ENCODE results near the gene SURF4. TPM values are rescaled to one million over a fixed set of nuclear protein-coding genes. Genes with fewer than 3 reads are reported as not detected.

The SURF4 gene
- total and polyA plus RNA-seq, 2 donors (not counting 3 experiments of a cell fraction or from before 2014, with no cell fraction given): 216 to 358 TPM

DNA sequence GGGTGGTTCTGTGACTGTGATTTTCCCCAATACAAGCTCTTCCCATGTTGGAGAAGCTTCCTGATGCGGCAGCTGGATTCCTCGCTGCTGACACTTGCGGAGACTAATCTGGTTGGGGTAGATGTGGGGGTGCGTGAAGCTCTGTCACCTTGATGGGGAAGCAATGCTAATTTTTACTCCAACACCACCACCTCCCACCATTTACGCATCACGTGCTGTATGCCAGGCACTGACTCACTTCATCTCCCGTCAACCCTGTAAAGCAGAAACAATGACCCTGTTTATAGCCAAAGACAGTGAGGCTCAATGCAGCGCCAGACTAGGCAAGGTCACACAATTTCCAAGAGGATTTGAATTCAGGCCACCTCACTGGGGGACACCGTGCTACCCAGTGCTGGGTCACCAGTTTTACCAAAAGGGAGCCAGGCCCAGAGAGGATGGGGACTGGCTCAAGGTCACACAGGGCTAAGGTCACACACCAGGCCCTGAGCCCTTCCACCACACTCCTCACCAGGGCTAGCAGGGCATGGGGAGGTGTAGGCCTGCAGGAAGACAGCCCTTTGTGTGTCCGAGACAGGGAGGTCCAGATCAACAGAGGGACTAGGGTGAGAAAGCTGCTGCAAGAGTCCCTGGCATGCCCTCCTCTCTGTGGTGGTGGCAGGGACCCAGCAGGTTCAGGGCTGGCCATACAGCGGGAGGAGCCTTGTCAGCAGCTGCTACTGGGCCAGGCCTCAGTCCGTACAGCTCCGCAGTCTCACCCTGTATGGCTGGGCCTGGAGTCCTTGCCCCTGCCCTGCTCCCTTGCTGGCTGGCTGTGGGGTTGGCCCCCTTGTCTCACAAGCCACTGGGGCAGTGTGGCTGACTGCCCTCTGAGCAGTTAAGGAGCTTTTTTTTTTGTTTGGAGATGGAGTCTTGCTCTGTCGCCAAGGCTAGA lies 3.6 kb upstream of the SURF4 start:
- H2AFZ ChIP-seq (ENCODE audit: low read depth, low read length): no peak overlapping the region
- POLR2A ChIA-PET: no interaction called here
- H3K79me2 ChIP-seq (ENCODE audit: control insufficient read depth, insufficient read depth, low read length): peaks cover 14% of the 10 kb centered on the region
- dilution Hi-C loops (cut with MboI; ENCODE audit: extremely low pct_ligation_motif_present, low sequenced_read_pairs) (no loop called here), intact Hi-C loops (cut with micrococcal nuclease) (no loop called here)
- no peak overlapping the region for H3K9ac ChIP-seq (replicated peaks; ENCODE audit: extremely low read depth, insufficient read depth, low read length)
- no TSS peak for BruUV-seq (replicated peaks)
- no peaks in the 10 kb centered on the region for H3K27me3 ChIP-seq (ENCODE audit: control insufficient read depth in 2 of 2, insufficient read depth in 2 of 2, low read length in 2 of 2)
- TF ChIP-seq EZH2 (IDR thresholded peaks at IDR 0.05; ENCODE audit: borderline replicate concordance, low read depth, low read length, severe bottlenecking): no peak
- H3K9me3 ChIP-seq (replicated peaks; ENCODE audit: control insufficient read depth, insufficient read depth, low read length): no peaks in the 10 kb centered on the region
- no peak for DNase-seq (ENCODE audit: low read depth, low spot score)
- H3K27ac ChIP-seq (ENCODE audit: insufficient read depth, low read depth, low read length): no peak overlapping the region
- H3K4me3 ChIP-seq (replicated peaks in 1 of 3; ENCODE audit: insufficient read depth in 1 of 3, low read depth in 1 of 3, low read length in 3 of 3): no peak overlapping the region
- H4K20me1 ChIP-seq (replicated peaks; ENCODE audit: control insufficient read depth, extremely low read depth, insufficient read depth, low read length): no peaks in the 10 kb centered on the region
- peaks cover 6% of the 10 kb centered on the region for H3K4me1 ChIP-seq (ENCODE audit: control insufficient read depth, extremely low read depth, insufficient read depth, low read length)
- CTCF ChIA-PET: interaction anchor here (1.0 to 3.2 kb wide), 3 partner anchors 50 to 107 kb away, joined by 3 to 10 read pairs (median 3); partner anchors contain the start of gene SLC2A6
- no peaks in the 10 kb centered on the region for H3K9me1 ChIP-seq (replicated peaks; ENCODE audit: control insufficient read depth, extremely low read depth, insufficient read depth, low read length)
- H3K36me3 ChIP-seq (ENCODE audit: control insufficient read depth in 2 of 2, extremely low read depth in 1 of 2, insufficient read depth in 2 of 2, low read length in 2 of 2): no peaks in the 10 kb centered on the region
- no peak for FAIRE-seq
- no peak overlapping the region for H3K4me2 ChIP-seq (ENCODE audit: insufficient read depth, low read length)

DNA sequence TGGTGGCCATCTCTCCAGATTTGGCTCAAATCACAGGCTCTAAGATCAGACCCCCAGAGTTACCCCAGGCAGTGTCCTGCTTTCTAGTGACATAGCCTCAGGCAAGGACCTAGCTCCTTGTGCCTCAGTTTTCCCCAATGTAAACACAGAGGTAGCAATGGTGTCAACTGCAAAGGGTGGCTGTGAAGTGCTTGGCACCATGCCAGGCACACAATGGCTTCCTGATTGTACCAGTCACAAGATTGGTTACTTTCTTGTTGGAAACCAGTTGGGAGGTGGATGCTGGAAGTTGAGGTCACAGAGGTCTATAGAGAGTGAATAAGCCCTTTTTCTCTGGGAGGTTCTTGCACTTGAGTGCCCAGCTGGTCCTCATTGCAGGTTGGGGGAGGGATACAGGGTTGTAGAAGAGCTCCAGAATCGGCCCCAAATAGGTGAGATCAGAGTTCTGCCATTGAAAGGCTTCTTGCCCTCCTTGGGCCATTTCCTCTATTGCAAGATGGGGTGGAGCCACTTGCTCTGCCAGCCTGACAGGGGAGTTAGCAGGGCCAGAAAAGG lies 2.6 kb upstream of the SURF4 start:
- Histone ChIP-seq H3K4me1 (ENCODE audit: control insufficient read depth, extremely low read depth, insufficient read depth, low read length) (peaks cover 10% of the 10 kb centered on the region), H3K9ac (replicated peaks; ENCODE audit: extremely low read depth, insufficient read depth, low read length) (no peak overlapping the region), H2AFZ (ENCODE audit: low read depth, low read length) (no peak overlapping the region), H3K27ac (ENCODE audit: insufficient read depth, low read depth, low read length) (no peak overlapping the region), H3K36me3 (ENCODE audit: control insufficient read depth in 2 of 2, extremely low read depth in 1 of 2, insufficient read depth in 2 of 2, low read length in 2 of 2) (no peaks in the 10 kb centered on the region), H4K20me1 (replicated peaks; ENCODE audit: control insufficient read depth, extremely low read depth, insufficient read depth, low read length) (peaks cover 2% of the 10 kb centered on the region), H3K4me2 (ENCODE audit: insufficient read depth, low read length) (no peak overlapping the region), H3K27me3 (ENCODE audit: control insufficient read depth in 2 of 2, insufficient read depth in 2 of 2, low read length in 2 of 2) (no peaks in the 10 kb centered on the region), H3K4me3 (replicated peaks in 1 of 3; ENCODE audit: insufficient read depth in 1 of 3, low read depth in 1 of 3, low read length in 3 of 3) (no peak overlapping the region), H3K9me1 (replicated peaks; ENCODE audit: control insufficient read depth, extremely low read depth, insufficient read depth, low read length) (no peaks in the 10 kb centered on the region), H3K9me3 (replicated peaks; ENCODE audit: control insufficient read depth, insufficient read depth, low read length) (no peaks in the 10 kb centered on the region), H3K79me2 (ENCODE audit: control insufficient read depth, insufficient read depth, low read length) (peaks cover 23% of the 10 kb centered on the region)
- DNase-seq (ENCODE audit: low read depth, low spot score) (no peak), FAIRE-seq (no peak)
- dilution Hi-C loops (cut with MboI; ENCODE audit: extremely low pct_ligation_motif_present, low sequenced_read_pairs): no loop called here
- intact Hi-C loops (cut with micrococcal nuclease): no loop called here
- no peak for TF ChIP-seq EZH2 (IDR thresholded peaks at IDR 0.05; ENCODE audit: borderline replicate concordance, low read depth, low read length, severe bottlenecking)
- TF ChIP-seq FOS (IDR thresholded peaks at IDR 0.05; ENCODE audit: borderline replicate concordance, insufficient read depth, low read length): no peak
- TF ChIP-seq, protein P1, sequence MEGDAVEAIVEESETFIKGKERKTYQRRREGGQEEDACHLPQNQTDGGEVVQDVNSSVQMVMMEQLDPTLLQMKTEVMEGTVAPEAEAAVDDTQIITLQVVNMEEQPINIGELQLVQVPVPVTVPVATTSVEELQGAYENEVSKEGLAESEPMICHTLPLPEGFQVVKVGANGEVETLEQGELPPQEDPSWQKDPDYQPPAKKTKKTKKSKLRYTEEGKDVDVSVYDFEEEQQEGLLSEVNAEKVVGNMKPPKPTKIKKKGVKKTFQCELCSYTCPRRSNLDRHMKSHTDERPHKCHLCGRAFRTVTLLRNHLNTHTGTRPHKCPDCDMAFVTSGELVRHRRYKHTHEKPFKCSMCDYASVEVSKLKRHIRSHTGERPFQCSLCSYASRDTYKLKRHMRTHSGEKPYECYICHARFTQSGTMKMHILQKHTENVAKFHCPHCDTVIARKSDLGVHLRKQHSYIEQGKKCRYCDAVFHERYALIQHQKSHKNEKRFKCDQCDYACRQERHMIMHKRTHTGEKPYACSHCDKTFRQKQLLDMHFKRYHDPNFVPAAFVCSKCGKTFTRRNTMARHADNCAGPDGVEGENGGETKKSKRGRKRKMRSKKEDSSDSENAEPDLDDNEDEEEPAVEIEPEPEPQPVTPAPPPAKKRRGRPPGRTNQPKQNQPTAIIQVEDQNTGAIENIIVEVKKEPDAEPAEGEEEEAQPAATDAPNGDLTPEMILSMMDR (IDR thresholded peaks at IDR 0.05; ENCODE audit: extremely low read depth in 1 of 2, insufficient read depth in 1 of 2, low read depth in 1 of 2, low read length in 2 of 2): no peak
- TF ChIP-seq POLR2A (IDR thresholded peaks at IDR 0.05; ENCODE audit: low read depth, low read length): no peak
- no peak for TF ChIP-seq MYC (IDR thresholded peaks at IDR 0.05; ENCODE audit: low read depth, low read length)
- ChIA-PET CTCF (interaction anchor here (0.9 to 3.2 kb wide), 4 partner anchors 16 to 108 kb away, joined by 3 to 10 read pairs (median 3); partner anchors contain the start of genes MED22 and RPL7A), POLR2A (no interaction called here)
- no TSS peak for BruUV-seq (replicated peaks)

All from endothelial cell of umbilical vein (primary cell).